WI38 (cell line): ENCODE measurements around the gene TCP10L.

Experiments
- H3K4me3 ChIP-seq: 2 replicates; pipeline ENCODE4 v1.5.1; 2011; ENCODE audit warnings: low read depth, mild to moderate bottlenecking, control low read depth, low read length
- CTCF ChIP-seq: IDR thresholded peaks from 2 replicates; pipeline ENCODE4 v1.5.1; 2012; ENCODE audit warnings: low read depth, mild to moderate bottlenecking, control low read depth, low read length

The TCP10L gene

GRCh38 chr21:32539378-32539777 lies 45.9 kb downstream of the TCP10L start:
- no peak for TF ChIP-seq CTCF

GRCh38 chr21:32538147-32538792 lies 47.1 kb downstream of the TCP10L start:
- TF ChIP-seq CTCF, result no peak
- H3K4me3 ChIP-seq, result no peak overlapping the region

More at GRCh38 chr21:32539378-32539777, 45.9 kb downstream of the TCP10L start:
- H3K4me3 ChIP-seq, result no peak overlapping the region

- TF ChIP-seq CTCF, result no peak
- no peak overlapping the region for H3K4me3 ChIP-seq
These were observed 47.8 kb downstream of the TCP10L start for GRCh38 chr21:32537569-32537881.

- no peak for TF ChIP-seq CTCF
- no peak overlapping the region for H3K4me3 ChIP-seq
These were observed 49.7 kb downstream of the TCP10L start for GRCh38 chr21:32535612-32536011.

GRCh38 chr21:32534113-32534512 lies 51.2 kb downstream of the TCP10L start:
- H3K4me3 ChIP-seq, result no peak overlapping the region

GRCh38 chr21:32533611-32534010 lies 51.7 kb downstream of the TCP10L start:
- no peak overlapping the region for H3K4me3 ChIP-seq
- TF ChIP-seq CTCF, result no peak

More at GRCh38 chr21:32534113-32534512, 51.2 kb downstream of the TCP10L start:
- TF ChIP-seq CTCF, result no peak

- no peak for TF ChIP-seq CTCF
- no peak overlapping the region for H3K4me3 ChIP-seq
These were observed 52.3 kb downstream of the TCP10L start for GRCh38 chr21:32533053-32533452.
